ENCODE measurements around the gene CFAP61.

Gene CFAP61

GRCh38 chr20:20398123-20398522 is 345.8 kb downstream of the CFAP61 start:
- no peak overlapping the region for H2AFZ ChIP-seq (ENCODE audit: low read length, unreplicated experiment)
- H3K4me3 ChIP-seq (ENCODE audit: low read depth, low read length), result no peak overlapping the region
- H3K36me3 ChIP-seq (ENCODE audit: insufficient read depth, low read length), result no peaks in the 10 kb centered on the region
- H3K4me1 ChIP-seq (ENCODE audit: control insufficient read depth, insufficient read depth, low read length, unreplicated experiment), result no peaks in the 10 kb centered on the region
- no peaks in the 10 kb centered on the region for H3K27me3 ChIP-seq (ENCODE audit: insufficient read depth, low read length)
- no peaks in the 10 kb centered on the region for H3K79me2 ChIP-seq (ENCODE audit: control insufficient read depth, insufficient read depth, low read length, unreplicated experiment)
- no peak overlapping the region for H3K27ac ChIP-seq (ENCODE audit: low read depth, low read length)

- Histone ChIP-seq H3K27me3 (ENCODE audit: insufficient read depth, low read length) (no peaks in the 10 kb centered on the region), H3K36me3 (ENCODE audit: insufficient read depth, low read length) (no peaks in the 10 kb centered on the region), H3K79me2 (ENCODE audit: control insufficient read depth, insufficient read depth, low read length, unreplicated experiment) (no peaks in the 10 kb centered on the region), H3K4me1 (ENCODE audit: control insufficient read depth, insufficient read depth, low read length, unreplicated experiment) (no peaks in the 10 kb centered on the region), H3K27ac (ENCODE audit: low read depth, low read length) (no peak overlapping the region), H2AFZ (ENCODE audit: low read length, unreplicated experiment) (no peak overlapping the region), H3K4me3 (ENCODE audit: low read depth, low read length) (no peak overlapping the region)
Observed at GRCh38 chr20:20399531-20400500, 347.5 kb downstream of the CFAP61 start.

- no peaks in the 10 kb centered on the region for H3K27me3 ChIP-seq (ENCODE audit: insufficient read depth, low read length)
- no peak overlapping the region for H3K4me3 ChIP-seq (ENCODE audit: low read depth, low read length)
- H3K27ac ChIP-seq (ENCODE audit: low read depth, low read length), result no peak overlapping the region
- no peak overlapping the region for H2AFZ ChIP-seq (ENCODE audit: low read length, unreplicated experiment)
- H3K36me3 ChIP-seq (ENCODE audit: insufficient read depth, low read length), result no peaks in the 10 kb centered on the region
- no peaks in the 10 kb centered on the region for H3K79me2 ChIP-seq (ENCODE audit: control insufficient read depth, insufficient read depth, low read length, unreplicated experiment)
- no peaks in the 10 kb centered on the region for H3K4me1 ChIP-seq (ENCODE audit: control insufficient read depth, insufficient read depth, low read length, unreplicated experiment)
Observed at GRCh38 chr20:20401991-20402390, 349.7 kb downstream of the CFAP61 start.

DNA sequence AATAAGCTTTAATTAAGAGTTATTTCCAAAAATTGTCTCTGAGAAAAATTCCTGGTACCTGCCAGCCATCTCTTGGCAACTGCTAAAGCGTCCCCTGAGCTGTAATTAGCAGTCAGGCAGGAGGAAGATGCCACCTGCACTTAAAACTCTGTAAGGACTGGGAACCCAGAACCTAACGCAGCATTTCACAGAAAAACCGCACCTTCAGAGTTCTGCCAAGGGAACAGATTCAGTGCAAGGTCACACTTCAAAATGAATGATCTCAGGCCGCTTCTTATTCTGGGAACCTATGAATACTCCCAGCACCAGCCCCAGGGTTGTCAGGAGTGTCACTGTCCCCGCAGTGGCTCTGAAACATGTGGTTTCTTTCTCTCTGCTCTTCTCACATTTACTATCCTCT is 352.3 kb downstream of the CFAP61 start:
- Histone ChIP-seq H3K27me3 (ENCODE audit: insufficient read depth, low read length) (no peaks in the 10 kb centered on the region), H3K79me2 (ENCODE audit: control insufficient read depth, insufficient read depth, low read length, unreplicated experiment) (no peaks in the 10 kb centered on the region), H3K4me3 (ENCODE audit: low read depth, low read length) (no peak overlapping the region), H3K4me1 (ENCODE audit: control insufficient read depth, insufficient read depth, low read length, unreplicated experiment) (no peaks in the 10 kb centered on the region), H3K27ac (ENCODE audit: low read depth, low read length) (no peak overlapping the region), H2AFZ (ENCODE audit: low read length, unreplicated experiment) (no peak overlapping the region), H3K36me3 (ENCODE audit: insufficient read depth, low read length) (no peaks in the 10 kb centered on the region)

DNA sequence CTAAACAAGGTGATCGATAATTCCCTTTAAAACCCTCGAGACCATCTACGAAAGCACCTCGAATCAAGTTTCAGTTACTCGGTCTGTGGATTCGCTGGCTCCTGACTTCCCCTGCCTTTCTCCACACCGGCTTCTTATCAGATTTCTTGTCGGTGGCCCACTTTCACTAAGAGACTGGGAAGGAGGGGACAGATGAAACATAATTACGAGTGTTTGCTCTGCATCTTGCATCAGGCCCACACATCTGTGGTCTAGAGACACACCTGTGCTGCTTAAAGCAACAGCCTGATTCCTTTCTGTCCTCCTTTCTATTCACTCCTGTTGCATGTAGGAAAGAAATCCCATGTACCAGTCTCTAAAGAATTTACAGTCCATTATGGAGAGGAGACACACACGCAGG is 353.3 kb downstream of the CFAP61 start:
- Histone ChIP-seq H3K79me2 (ENCODE audit: control insufficient read depth, insufficient read depth, low read length, unreplicated experiment) (no peaks in the 10 kb centered on the region), H3K27ac (ENCODE audit: low read depth, low read length) (no peak overlapping the region), H2AFZ (ENCODE audit: low read length, unreplicated experiment) (no peak overlapping the region)

DNA sequence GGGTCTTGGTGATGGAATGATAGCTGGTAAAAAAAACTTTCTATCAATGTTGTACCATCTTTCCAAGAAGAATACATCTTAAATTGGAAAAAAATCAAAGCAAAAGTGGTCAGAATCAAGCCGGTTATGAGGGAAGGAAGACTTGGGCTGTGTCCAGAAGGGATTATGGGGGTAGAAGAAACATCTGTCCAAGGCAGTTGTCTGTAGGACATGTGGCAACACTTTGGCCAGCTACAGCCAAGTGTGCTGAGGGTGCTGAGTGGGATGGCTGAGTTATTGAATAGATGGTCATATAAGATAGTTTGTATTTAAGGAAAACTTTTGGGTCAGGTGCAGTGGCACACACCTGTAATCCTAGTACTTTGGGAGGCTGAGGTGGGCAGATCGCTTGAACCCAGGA is 354.0 kb downstream of the CFAP61 start:
- Histone ChIP-seq H3K79me2 (ENCODE audit: control insufficient read depth, insufficient read depth, low read length, unreplicated experiment) (no peaks in the 10 kb centered on the region), H3K4me1 (ENCODE audit: control insufficient read depth, insufficient read depth, low read length, unreplicated experiment) (no peaks in the 10 kb centered on the region), H3K27me3 (ENCODE audit: insufficient read depth, low read length) (no peaks in the 10 kb centered on the region), H3K4me3 (ENCODE audit: low read depth, low read length) (no peak overlapping the region), H3K36me3 (ENCODE audit: insufficient read depth, low read length) (no peaks in the 10 kb centered on the region), H3K27ac (ENCODE audit: low read depth, low read length) (no peak overlapping the region), H2AFZ (ENCODE audit: low read length, unreplicated experiment) (no peak overlapping the region)

More for the DNA sequence above, 353.3 kb downstream of the CFAP61 start:
- Histone ChIP-seq H3K4me3 (ENCODE audit: low read depth, low read length) (no peak overlapping the region), H3K4me1 (ENCODE audit: control insufficient read depth, insufficient read depth, low read length, unreplicated experiment) (no peaks in the 10 kb centered on the region), H3K36me3 (ENCODE audit: insufficient read depth, low read length) (no peaks in the 10 kb centered on the region), H3K27me3 (ENCODE audit: insufficient read depth, low read length) (no peaks in the 10 kb centered on the region)

DNA sequence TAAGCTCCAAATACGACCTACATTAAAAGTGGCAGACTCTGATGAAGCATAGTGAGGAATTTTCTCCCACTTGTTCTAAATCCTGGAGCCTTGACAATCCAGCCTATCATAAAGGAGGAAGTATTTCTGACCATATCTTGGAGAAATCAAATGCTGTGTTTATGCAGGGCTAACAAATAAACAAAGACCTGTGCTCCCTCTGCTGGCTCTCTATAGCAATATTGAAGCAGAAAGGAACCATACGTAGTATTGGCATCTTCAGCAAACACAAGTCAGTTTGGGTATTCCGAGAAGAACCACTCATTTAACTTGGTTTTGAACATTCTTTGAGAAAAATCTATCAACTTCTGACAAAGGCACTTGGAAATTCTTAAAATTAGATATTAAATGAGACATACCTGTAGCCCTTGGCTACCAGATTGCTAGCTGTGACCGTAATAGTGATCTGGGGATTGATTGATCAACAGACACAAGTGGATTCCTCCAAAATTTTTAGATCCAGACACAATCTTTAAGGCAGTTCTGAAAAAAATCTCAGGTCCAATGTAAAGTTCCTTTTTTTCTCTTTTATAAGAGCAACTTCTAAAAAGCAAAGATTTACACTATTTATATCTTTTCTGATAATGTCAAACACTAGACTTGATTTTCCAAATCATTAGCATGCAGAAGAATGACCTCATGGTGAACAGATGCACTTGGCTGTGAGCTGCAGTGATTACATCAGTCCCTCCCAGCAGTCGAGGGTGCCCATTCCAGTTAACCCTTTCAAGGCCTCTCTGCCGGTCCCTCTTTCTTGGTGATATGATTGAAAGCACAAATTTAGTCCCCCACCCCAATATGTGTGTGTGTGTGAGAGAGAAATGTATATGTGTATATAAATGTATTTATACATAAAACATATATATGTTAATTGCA is 355.8 kb downstream of the CFAP61 start:
- H3K27ac ChIP-seq (ENCODE audit: low read depth, low read length), result no peak overlapping the region
- no peaks in the 10 kb centered on the region for H3K27me3 ChIP-seq (ENCODE audit: insufficient read depth, low read length)
- no peak overlapping the region for H2AFZ ChIP-seq (ENCODE audit: low read length, unreplicated experiment)
- no peaks in the 10 kb centered on the region for H3K36me3 ChIP-seq (ENCODE audit: insufficient read depth, low read length)
- H3K79me2 ChIP-seq (ENCODE audit: control insufficient read depth, insufficient read depth, low read length, unreplicated experiment), result no peaks in the 10 kb centered on the region
- no peak overlapping the region for H3K4me3 ChIP-seq (ENCODE audit: low read depth, low read length)
- H3K4me1 ChIP-seq (ENCODE audit: control insufficient read depth, insufficient read depth, low read length, unreplicated experiment), result no peaks in the 10 kb centered on the region

- Histone ChIP-seq H3K4me3 (ENCODE audit: low read depth, low read length) (no peak overlapping the region), H3K36me3 (ENCODE audit: insufficient read depth, low read length) (no peaks in the 10 kb centered on the region), H3K27ac (ENCODE audit: low read depth, low read length) (no peak overlapping the region), H3K27me3 (ENCODE audit: insufficient read depth, low read length) (no peaks in the 10 kb centered on the region), H3K4me1 (ENCODE audit: control insufficient read depth, insufficient read depth, low read length, unreplicated experiment) (no peaks in the 10 kb centered on the region), H2AFZ (ENCODE audit: low read length, unreplicated experiment) (no peak overlapping the region), H3K79me2 (ENCODE audit: control insufficient read depth, insufficient read depth, low read length, unreplicated experiment) (no peaks in the 10 kb centered on the region)
Observed at GRCh38 chr20:20409331-20409730, 357.0 kb downstream of the CFAP61 start.

All from ACC112 (cell line).